Omental fat pad (tissue), 4 donors: ENCODE data around the gene PDK3. TPM values are rescaled to one million over a fixed set of nuclear protein-coding genes. Genes with fewer than 3 reads are reported as not detected.

Source experiments
- ATAC-seq: fragments of 150-250 bp; one replicate; pipeline ENCODE4 v1.9.1; 2016; ENCODE audit warnings: mild to moderate bottlenecking, moderate library complexity; ENCODE audit not compliant: low FRiP score
- DNase-seq: peaks from one replicate; pipeline ENCODE4 v3.0.0-alpha.2; 2019; ENCODE audit warnings: low spot score
- total RNA-seq, 4 donors: library from RNA; depleted of rRNA; stranded (reverse); fragments of >200 nt; gene quantifications; one replicate each; pipeline ENCODE4 v1.1.0, GENCODE V29; 2016
- TF ChIP-seq, protein P1 (sequence below), 3 donors: fragments of 450-650 bp; IDR thresholded peaks; one replicate each; pipeline ENCODE4 v1.5.1; 2016 to 2017; ENCODE audit warnings: antibody characterized with exemption in 3 of 3, mild to moderate bottlenecking in 3 of 3, moderate library complexity in 2 of 3

Gene PDK3
- total RNA-seq, 4 donors from 2014 or later, result 12.4 to 44.6 (median 16.6) TPM

DNA sequence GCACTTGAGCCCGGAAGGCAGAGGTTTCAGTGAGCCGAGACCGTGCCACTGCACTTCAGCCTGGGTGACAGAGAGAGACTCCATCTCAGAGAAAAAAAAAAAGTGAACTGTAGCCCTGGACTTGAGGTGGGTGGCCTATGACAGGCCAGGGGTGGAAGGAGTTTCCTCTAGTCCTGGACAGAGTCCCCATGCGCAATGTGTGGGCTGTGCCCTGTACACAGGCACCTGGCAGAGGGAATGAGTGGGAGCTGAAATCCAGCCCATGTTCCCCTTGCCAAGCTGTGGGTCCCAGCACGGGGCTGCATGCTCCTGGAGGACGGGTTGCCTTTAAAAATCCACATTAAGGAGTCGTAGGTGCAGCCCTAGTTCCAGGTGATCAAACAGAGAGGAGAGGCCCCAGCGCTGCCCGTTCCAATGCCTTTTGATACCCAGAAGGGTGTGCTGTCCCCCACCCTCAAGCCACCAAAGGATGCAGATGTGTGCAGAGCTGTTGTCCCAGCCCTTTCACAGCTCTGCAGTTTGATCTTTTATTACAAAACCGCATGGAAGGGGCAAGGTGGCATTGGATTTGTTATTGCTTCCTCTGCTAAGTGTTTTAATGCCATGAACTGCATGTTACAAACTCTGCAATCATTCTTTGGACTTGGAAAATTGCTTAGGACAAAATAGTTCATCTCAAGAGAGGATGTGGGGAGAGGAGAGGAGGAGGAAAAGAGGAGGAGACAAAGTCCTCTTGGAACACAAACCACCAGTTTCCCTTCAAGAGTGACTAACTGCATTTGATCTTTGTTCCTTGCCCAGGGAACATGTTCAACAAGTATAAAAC is 38.0 kb upstream of the PDK3 start:
- DNase-seq, result no peak
- TF ChIP-seq, protein P1, sequence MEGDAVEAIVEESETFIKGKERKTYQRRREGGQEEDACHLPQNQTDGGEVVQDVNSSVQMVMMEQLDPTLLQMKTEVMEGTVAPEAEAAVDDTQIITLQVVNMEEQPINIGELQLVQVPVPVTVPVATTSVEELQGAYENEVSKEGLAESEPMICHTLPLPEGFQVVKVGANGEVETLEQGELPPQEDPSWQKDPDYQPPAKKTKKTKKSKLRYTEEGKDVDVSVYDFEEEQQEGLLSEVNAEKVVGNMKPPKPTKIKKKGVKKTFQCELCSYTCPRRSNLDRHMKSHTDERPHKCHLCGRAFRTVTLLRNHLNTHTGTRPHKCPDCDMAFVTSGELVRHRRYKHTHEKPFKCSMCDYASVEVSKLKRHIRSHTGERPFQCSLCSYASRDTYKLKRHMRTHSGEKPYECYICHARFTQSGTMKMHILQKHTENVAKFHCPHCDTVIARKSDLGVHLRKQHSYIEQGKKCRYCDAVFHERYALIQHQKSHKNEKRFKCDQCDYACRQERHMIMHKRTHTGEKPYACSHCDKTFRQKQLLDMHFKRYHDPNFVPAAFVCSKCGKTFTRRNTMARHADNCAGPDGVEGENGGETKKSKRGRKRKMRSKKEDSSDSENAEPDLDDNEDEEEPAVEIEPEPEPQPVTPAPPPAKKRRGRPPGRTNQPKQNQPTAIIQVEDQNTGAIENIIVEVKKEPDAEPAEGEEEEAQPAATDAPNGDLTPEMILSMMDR (IDR thresholded peaks at IDR 0.05), result no peak
- no peak for ATAC-seq

DNA sequence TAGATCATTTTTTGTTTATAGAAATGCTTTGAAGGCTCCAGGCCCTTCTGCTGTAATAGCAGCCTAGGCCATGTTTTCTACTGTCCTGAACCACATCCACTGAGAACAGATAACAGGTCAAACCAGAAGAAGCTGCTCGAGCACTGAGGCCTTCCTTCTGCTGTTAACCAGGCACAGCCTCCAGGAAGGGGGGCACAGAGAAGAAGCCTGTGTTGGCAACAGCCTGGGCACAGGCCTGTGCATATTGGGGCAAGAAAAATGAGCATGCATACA is 37.4 kb upstream of the PDK3 start:
- DNase-seq (no peak), ATAC-seq (no peak)
- TF ChIP-seq, protein P1 (IDR thresholded peaks at IDR 0.05), result no peak

DNA sequence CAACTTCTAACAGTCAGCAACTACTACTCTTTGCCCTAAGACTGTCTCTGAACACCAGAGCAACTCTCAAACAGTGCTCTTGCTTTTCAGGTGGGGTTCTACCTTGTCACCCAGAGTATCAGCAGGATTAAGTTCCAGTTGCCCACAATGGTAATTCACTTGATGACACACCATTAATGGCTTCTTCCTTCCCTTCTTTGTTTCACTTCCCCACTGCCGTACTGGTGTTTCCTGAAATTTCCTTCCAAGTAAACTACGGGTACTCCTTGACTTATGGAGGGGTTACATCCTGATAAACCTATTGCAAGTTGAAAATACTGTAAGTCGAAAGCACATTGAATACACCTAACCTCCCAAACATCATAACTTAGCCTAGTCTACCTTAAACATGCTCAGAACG is 36.6 kb upstream of the PDK3 start:
- DNase-seq (no peak), ATAC-seq (no peak)
- TF ChIP-seq, protein P1 (IDR thresholded peaks at IDR 0.05), result no peak

DNA sequence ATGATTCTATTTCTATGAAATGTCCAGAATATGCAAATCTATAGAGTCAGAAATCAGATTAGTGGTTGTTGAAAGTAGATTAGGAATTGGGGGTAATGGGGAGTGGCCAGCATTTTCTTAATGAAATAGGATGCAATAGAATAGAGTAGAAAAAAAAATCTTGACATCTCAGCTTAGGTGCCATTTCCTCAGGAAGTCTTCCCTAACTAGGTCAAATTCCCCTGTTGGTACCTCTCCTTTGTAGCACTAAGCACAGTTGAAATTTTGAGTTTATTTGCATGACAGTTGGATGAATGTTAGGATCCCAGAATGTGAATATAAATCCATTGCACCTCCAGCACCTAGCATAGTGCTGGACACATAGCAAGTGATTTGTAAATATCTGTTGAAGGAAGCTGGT is 30.0 kb upstream of the PDK3 start:
- DNase-seq (no peak), ATAC-seq (no peak)
- TF ChIP-seq, protein P1 (IDR thresholded peaks at IDR 0.05), result no peak

DNA sequence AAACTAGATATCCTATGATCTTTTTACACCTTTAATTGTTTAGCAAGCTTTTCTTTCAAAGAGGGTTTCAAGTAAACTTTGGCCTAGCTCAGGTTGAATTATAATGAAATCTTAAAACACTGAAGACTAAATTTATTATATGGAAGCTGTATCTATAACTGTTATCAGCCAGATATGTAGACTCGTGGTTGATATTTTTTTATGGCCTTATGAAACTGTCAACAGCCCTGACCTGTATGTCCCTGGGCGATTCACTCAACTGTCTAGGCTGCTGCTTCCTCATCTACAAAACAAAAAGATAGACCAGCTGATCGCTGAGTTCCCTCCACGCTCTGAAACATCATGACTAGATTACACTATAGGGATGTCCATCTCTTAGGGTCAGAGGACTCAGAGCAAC is 21.2 kb upstream of the PDK3 start:
- DNase-seq, result no peak
- TF ChIP-seq, protein P1 (IDR thresholded peaks at IDR 0.05), result no peak
- ATAC-seq, result no peak

DNA sequence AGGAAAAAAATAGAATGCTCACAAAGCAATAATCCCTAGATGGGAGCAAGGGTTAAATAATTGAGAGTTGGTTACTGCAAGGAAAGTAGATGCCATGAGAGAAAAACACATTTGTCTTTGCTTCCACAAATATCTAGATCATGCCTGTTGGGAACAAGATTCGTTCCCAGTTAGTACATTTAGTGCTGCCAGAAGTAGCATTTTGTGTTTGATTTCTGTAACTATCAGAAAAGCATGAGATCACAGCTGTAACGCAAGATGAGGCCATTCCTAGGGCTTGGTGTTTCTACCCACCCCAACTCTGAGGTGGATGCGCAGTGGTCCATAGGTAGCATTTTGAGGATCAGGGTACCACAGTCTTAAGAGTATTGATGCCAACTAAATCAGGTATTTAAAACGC is 20.4 kb upstream of the PDK3 start:
- no peak for ATAC-seq
- no peak for DNase-seq

More for the DNA sequence above, 20.4 kb upstream of the PDK3 start:
- TF ChIP-seq, protein P1 (IDR thresholded peaks at IDR 0.05), result no peak
